HEK293T (cell line): ENCODE measurements around the gene ENG.

Experiments used
- ARNT ChIP-seq: fragments of 450-650 bp; IDR thresholded peaks from 2 replicates; pipeline ENCODE4 v1.6.1; 2017; ENCODE audit warnings: mild to moderate bottlenecking
- BHLHE40 ChIP-seq: fragments of 450-650 bp; IDR thresholded peaks from 2 replicates; pipeline ENCODE4 v1.6.1; 2016; ENCODE audit warnings: mild to moderate bottlenecking, moderate library complexity, borderline replicate concordance
- ELF4 ChIP-seq: fragments of 450-650 bp; IDR thresholded peaks from 2 replicates; pipeline ENCODE4 v1.6.1; 2017; ENCODE audit warnings: antibody characterized with exemption
- FOXA1 ChIP-seq: fragments of 450-650 bp; IDR thresholded peaks from 2 replicates; pipeline ENCODE4 v1.6.1; 2016; ENCODE audit warnings: mild to moderate bottlenecking
- FOXK2 ChIP-seq: fragments of 450-650 bp; IDR thresholded peaks from 2 replicates; pipeline ENCODE4 v1.6.1; 2016; ENCODE audit warnings: mild to moderate bottlenecking
- FOXM1 ChIP-seq: fragments of 450-650 bp; IDR thresholded peaks from 2 replicates; pipeline ENCODE4 v1.6.1; 2017; ENCODE audit warnings: mild to moderate bottlenecking, borderline replicate concordance
- L3MBTL2 ChIP-seq: fragments of 450-650 bp; conservative IDR thresholded peaks from 2 replicates; pipeline ENCODE4 v1.6.1; 2016; ENCODE audit warnings: mild to moderate bottlenecking
- PKNOX1 ChIP-seq: fragments of 450-650 bp; IDR thresholded peaks from 2 replicates; pipeline ENCODE4 v1.6.1; 2016
- SP1 ChIP-seq: fragments of 450-650 bp; IDR thresholded peaks from 2 replicates; pipeline ENCODE4 v1.6.1; 2017
- SUZ12 ChIP-seq: fragments of 450-650 bp; IDR thresholded peaks from 2 replicates; pipeline ENCODE4 v1.6.1; 2016; ENCODE audit warnings: mild to moderate bottlenecking
- TARDBP ChIP-seq: fragments of 450-650 bp; IDR thresholded peaks from 2 replicates; pipeline ENCODE4 v1.6.1; 2016

DNA sequence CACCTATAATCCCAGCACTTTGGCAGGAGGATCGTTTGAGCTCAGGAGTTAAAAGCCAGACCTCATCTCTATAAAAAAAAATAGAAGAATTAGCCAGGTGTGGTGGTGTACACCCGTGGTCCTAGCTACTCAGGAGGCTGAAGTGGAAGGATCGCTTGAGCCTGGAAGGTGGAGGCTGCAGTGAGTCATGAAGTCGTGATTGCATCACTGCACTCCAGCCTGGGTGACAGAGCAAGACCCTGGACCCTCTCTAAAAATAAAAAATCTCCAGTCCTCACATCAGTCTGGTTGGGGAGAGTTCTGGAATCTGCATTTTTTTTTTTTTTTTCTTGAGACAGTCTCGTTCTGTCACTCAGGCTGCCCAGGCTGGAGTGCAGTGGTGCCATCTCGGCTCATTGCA, 42.4 kb downstream of the ENG start:
- TF ChIP-seq TARDBP = no peak
- no peak for TF ChIP-seq ARNT
- no peak for TF ChIP-seq FOXA1
- TF ChIP-seq L3MBTL2 = no peak
- no peak for TF ChIP-seq SUZ12
- TF ChIP-seq BHLHE40 = no peak
- no peak for TF ChIP-seq SP1
- TF ChIP-seq ELF4 = no peak
- no peak for TF ChIP-seq FOXK2
- no peak for TF ChIP-seq FOXM1
- no peak for TF ChIP-seq PKNOX1
